ENCODE data around the gene NKD2. TPM values are rescaled to one million over a fixed set of nuclear protein-coding genes. Genes with fewer than 3 reads are reported as not detected.

The NKD2 gene
- total and polyA plus RNA-seq, 9 of the 15 experiments (the other 6 are each of a cell fraction or from before 2014, with no cell fraction given) = 0.09 to 0.64 (median 0.27) TPM; not detected in 5

DNA sequence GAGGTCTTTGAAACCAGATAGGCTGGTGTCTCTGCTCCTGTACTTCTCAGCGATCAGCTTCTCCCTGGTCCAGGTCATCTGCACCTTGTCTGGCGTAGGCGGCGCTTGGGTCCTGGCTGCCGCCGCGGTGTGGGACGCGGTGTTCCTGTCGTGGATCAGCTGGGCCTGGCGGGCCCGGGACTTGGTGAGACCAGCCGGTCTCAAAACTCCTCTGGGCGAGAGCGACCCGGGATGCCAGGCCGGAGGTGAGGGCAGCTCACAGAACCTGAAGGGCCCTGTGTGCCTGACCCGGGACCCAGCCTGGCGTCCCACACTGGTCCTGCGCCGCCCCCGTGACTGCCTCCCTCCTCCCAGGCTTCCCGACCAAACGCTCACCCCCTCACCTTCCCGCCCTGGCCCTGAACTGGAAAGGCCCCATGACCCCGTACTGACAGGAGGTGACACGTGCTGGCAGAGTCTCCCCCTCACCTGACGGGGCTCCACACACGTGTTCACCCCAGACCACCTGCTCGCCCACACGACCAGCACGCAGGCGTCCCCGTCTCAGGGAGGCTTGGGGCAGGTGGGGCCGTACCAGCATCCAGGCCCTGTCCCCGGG lies 49.0 kb downstream of the NKD2 start:
- Histone ChIP-seq H3K27ac (ENCODE audit: extremely low read depth, low read depth, low read length) (no peak overlapping the region), H3K9ac (ENCODE audit: insufficient read depth in 1 of 2, low read depth in 2 of 2, low read length in 2 of 2) (no peak overlapping the region), H3K79me2 (ENCODE audit: control insufficient read depth, insufficient read depth, low read length) (no peaks in the 10 kb centered on the region), H4K20me1 (replicated peaks; ENCODE audit: control insufficient read depth, insufficient read depth, low read length) (peaks cover 34% of the 10 kb centered on the region), H3K9me1 (ENCODE audit: control insufficient read depth, insufficient read depth, low read length) (no peaks in the 10 kb centered on the region), H3K4me1 (replicated peaks in 1 of 2; ENCODE audit: control insufficient read depth in 2 of 2, insufficient read depth in 2 of 2, low read length in 2 of 2) (peaks cover 0 to 61% of the 10 kb centered on the region in 2 experiments; a peak in 1 of 5 replicates), H2AFZ (ENCODE audit: low read depth, low read length) (no peak overlapping the region), H3K4me3 (no peak overlapping the region), H3K36me3 (ENCODE audit: control insufficient read depth, insufficient read depth, low read length) (no peaks in the 10 kb centered on the region), H3K9me3 (replicated peaks; ENCODE audit: control insufficient read depth, insufficient read depth, low read depth, low read length) (no peaks in the 10 kb centered on the region), H3K27me3 (ENCODE audit: control insufficient read depth in 2 of 2, insufficient read depth in 2 of 2, low read length in 2 of 2) (peaks cover 20 to 68% of the 10 kb centered on the region in 2 experiments), H3K4me2 (ENCODE audit: insufficient read depth, low read length) (no peak overlapping the region)
- ATAC-seq = no peak
- no peak for DNase-seq (ENCODE audit: extremely low read depth in 1 of 4, low spot score in 3 of 4)
- 43% methylated on average over 30 of the region's 36 CpGs for WGBS (ENCODE audit: insufficient coverage, low coverage, missing lambda C conversion rate)
- intact Hi-C loops (cut with micrococcal nuclease) = no loop called here
- CTCF ChIA-PET (ENCODE audit: low intra/inter-chr PET ratio) = no interaction called here
- FAIRE-seq = no peak
- no peak for TF ChIP-seq ATF1 (CRISPR knock-in tag; IDR thresholded peaks at IDR 0.05)
- no peak for TF ChIP-seq ATF1 (tag; IDR thresholded peaks at IDR 0.05)
- no peak for TF ChIP-seq NEUROD1 (IDR thresholded peaks at IDR 0.05; ENCODE audit: borderline replicate concordance, low read depth, low read length, partially characterized antibody)
- no peak for TF ChIP-seq CHD4 (IDR thresholded peaks at IDR 0.05; ENCODE audit: insufficient read depth, insufficient replicate concordance, low read depth, low read length, poor library complexity, severe bottlenecking)
- no peak for TF ChIP-seq NFE2 (IDR thresholded peaks at IDR 0.05; ENCODE audit: low read depth)
- no peak for TF ChIP-seq SRSF1 (IDR thresholded peaks at IDR 0.05; ENCODE audit: low read depth, low read length)
- TF ChIP-seq RBFOX2 (IDR thresholded peaks at IDR 0.05; ENCODE audit: low read depth, low read length) = no peak
- TF ChIP-seq GATA2 (CRISPR knock-in tag; IDR thresholded peaks at IDR 0.05) = no peak
- no peak for TF ChIP-seq IRF2 (CRISPR knock-in tag; IDR thresholded peaks at IDR 0.05)
- no TSS peak for BruUV-seq (replicated peaks)
- POLR2A ChIA-PET = interaction anchor here (1.9 kb wide), 1 partner anchor 10 kb away, joined by 5 read pairs; no protein-coding TSS in a partner anchor
- in situ Hi-C loops (cut with MboI) = no loop called here

Data from K562 (cell line).